M059J (cell line): ENCODE measurements around the gene PLA2G2E. TPM values are rescaled to one million over a fixed set of nuclear protein-coding genes. Genes with fewer than 3 reads are reported as not detected.

Experiments
- DNase-seq: peaks from one replicate; pipeline ENCODE4 v3.0.0-alpha.2; 2012; ENCODE audit warnings: low read depth
- total RNA-seq: library from RNA; depleted of rRNA; stranded (reverse); fragments of >200 nt; shearing (Covaris generic); gene quantifications from 2 replicates; pipeline ENCODE4 v1.2.3, GENCODE V29; 2014; rRNA removed

Gene PLA2G2E, protein sequence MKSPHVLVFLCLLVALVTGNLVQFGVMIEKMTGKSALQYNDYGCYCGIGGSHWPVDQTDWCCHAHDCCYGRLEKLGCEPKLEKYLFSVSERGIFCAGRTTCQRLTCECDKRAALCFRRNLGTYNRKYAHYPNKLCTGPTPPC
- not detected in 2 replicates for total RNA-seq

DNA sequence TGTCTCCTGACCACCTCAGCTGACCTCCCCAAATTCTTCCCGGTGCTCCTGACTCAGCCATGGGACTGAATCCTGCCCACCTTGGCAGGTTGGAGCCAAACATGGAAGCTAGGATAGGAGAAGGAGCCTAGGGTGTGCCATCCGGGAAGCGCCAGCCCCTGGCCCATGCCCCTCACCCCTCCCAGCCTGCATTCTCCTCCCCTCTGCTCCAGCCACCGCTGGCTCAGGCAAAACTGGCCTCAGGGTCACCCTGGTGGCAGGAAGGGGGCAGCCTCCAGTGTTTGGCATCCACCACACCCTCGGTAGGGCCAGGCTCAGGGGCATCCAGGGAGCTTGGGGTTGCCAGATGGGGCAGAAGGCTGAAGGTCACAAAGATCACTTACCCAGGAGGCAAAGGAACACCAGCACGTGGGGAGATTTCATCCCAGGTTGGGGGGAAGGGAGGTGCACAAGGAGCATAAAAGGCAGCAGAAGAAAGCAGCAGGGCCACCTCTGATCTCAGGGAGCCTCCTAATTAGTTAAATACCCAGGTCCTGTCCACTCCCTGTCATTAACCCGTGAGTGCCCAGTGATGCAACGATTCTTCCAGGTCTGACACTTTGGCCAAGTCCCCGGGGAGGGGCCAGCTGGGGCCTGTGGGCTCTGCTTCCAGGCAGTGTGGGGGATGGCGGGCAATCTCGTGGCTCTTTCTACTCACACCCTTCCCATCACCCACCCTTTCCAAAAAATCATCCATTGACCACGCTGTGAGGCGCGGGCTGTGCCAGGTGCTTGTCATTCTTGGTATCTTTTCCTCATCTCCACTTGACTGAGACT lies at the start of gene PLA2G2E:
Gene PLA2G2E, minus strand, starts transcription at position 481 of the 816 bp plus-strand sequence. Its CDS starts 58 bp downstream, at position 423.
- no peak for DNase-seq

DNA sequence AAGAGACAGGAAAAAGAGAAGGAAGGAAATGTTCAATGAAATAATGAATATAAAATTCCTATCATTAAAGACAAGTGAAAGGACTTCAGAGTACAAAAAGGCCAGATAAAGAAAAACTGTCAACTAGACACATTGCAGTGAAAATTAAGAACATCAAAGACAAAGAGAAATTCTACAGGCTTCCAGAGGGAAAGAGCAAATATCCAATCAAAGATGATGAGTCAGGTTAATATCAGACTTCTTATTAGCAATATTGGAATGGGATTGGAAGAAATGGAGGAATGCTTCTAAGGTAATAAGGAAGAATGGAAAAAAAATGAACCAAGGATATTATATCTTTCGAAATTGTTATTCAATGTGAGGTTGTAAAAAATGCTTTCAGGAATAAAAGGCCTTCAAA lies 48.2 kb upstream of the PLA2G2E start:
- DNase-seq, result no peak

DNA sequence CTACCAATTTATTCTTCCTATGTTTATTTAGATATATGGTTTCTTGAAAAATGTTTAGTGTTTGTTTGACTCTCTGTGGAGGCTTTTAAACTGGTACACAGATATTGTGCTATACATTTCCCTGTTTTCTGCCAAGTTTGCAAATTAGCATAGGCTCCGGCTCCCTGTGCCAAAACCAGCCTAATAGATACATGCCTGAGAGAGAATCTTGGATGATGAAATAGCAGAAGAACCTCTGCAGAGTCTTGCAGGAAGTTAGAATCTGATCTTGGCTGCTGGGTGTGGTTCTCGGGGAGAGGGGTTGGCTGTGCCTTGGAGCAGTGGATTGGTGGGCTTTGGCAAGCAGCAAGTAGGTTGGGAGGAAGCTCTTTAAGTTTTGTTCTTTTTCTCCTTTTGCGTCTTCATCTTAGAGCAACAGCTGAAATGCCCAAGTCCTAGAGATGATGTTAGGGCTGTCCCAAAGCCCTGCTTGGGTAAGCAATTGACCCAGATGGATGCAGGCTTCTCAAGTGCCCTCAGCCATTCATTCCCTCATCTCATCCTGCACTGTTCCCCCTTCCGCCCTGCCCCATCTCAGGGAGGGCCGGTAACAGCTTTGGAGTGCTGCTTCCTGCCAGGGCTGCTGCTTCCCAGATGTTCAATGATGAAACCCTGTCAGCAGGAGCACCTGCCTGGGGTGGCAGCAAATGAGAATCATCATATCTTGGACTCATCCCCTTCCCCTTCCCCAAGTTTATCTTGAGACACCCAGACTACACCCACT lies 46.7 kb upstream of the PLA2G2E start:
- no peak for DNase-seq

DNA sequence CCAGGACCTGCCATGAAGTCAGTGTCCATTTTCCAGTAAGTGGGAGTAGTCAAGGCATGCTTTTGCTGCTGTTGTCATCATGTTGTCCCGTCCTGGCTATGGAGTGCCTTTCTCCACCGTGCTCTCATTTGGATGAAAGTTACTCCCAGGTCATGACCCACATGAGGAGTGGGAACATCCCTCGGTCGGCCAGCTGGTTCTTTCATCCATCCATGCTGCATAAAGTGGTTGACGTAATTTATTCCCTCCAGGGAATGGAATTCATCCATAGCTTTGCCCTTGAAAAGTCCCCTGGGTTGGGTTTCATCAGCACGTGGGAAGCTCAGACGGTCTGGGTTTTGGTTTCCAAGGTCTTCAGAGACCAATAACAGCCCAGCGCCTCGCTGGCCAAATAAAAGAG lies 44.4 kb upstream of the PLA2G2E start:
- no peak for DNase-seq

DNA sequence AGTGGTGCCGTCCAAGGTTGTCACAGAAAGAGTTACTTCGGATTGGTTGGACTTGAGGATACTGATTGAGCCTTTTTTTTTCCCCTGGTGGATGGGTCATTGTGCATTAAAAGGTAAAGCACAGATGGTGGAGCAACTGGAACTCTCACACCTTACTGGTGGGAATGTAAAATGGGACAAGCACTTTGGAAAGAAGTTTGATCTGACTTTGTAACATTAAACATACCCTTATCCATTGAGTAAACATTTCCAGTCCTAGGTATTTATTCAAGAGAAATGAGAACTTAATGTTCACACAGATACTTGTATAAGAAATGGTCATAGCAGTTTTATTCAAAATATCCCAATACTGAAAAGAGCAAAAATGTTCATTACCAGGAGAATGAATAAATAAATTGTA lies 41.1 kb upstream of the PLA2G2E start:
- no peak for DNase-seq

DNA sequence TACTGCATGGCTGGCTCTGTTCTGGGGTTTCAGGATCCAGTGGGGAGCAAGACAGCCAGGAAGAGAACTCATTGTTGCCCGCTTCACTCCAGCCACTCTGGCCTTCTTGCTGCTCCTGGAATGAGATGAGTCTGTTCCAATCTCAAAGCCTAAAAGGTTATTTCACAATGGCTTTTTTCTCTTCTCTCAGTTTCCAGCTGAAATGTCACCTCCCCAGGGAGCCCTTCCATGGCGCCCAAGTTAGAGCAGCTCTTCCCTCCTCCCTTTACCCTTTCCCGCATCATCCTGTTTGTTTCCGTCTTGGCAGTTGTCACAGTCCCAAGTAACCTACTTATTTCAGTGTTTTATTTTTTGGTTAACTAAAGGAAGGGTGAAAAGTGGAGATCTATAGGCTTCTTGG lies 40.2 kb upstream of the PLA2G2E start:
- DNase-seq, result no peak

DNA sequence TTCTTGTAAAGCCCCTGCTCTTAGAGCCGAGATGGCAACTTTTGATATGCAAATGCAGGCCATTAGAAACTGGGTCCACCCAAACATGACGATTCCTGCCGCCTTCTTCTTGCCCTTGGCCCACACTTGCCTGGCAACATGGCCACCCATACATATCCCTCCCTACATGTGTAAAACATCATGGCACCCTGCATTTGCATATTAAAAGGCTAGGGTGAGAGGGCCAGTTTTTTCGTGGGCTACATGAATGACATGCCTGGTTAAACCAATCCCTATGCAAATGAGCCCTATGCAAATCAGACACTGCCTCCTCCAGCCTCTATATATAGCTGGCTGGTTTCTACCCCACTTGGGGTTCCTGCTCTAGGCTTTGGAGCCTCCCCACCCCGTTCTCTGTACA lies 37.2 kb upstream of the PLA2G2E start:
- no peak for DNase-seq

DNA sequence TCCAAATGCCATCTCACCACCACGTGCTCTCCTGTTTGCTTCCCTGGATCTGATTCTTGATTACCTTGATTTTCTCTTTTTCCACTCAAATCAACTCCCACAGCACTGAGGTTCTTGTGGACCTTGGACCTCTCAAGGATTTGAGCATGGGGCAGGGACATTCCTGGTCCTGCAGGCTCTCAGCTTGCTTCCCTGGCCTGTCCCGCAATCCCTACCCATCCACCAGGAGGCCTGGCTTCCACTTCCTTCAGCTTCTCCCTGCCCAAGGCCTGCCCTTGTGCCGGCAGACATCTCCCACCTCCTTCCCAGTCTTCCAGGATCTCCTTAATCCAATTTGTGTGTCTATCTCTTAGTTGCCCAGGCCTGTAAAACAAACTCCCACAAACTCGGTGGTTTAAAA lies 34.4 kb upstream of the PLA2G2E start:
- no peak for DNase-seq

DNA sequence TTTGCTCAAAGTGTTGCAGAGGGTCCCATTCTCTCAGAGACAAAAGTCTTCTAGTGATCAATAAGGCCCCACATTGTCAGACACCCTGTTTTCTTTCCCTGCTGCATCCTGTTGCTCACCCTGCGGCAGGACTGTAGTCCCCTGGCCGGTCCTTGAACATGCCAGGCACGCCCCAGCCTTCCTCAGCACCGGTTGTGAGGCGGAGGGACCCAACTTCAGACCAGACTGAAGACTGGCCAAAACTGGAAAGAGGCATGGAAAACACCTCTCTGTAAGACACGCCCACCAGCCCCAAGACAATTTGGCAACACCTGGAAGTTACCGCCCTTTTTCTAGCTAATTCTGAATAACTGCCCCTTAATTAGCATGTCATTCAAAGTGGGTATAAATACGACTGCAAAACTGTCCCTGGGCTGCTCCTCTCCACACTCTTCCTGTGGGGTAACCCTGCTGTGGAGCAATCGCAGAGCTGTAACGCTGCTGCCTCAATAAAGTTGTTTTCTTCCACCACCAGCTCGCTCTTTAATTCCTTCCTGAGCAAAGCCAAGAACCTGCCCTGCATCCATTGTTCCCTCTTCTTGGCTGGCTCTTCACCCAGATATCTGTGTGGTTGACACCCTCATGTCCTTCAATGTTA lies 32.2 kb upstream of the PLA2G2E start:
- DNase-seq, result no peak

DNA sequence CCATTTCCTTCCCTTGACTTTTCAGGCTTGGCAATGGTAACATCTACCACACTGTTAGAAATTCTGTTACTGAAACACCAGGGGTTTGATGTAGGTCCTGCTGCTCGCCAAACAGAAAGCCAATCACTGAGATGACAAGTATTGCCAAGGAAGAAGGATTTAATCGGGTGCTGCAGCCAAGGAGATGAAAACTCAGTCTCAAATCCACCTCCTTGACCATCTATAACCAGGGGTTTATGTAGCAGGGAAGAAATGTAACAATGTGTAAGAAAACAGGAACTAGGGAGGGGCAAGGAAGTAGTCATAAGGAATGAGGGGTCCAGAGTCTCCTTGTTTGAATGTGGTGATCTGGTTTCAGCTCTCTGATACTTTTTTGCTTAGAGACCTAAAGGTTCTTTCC lies 30.6 kb upstream of the PLA2G2E start:
- DNase-seq, result no peak

DNA sequence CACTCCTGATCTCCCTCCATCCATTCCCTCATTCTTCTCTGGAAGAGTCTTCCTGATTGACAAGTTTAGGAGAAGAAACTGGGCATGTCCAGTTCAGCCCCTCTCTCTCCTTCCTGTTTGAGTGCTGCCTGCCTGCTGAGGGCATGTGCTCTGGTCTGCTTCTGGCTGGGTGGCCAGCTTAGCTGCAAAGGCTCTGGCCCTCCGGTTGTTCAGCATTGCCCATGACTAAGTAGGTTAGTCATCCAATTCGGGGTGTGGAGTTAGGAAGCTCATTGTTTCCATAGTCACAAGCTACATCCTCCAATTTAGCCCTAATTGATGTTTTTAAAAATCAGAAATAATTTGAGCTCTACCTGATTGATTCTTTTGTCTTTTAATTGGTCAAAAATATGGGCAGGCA lies 25.6 kb upstream of the PLA2G2E start:
- peak; percentile 87 for DNase-seq

DNA sequence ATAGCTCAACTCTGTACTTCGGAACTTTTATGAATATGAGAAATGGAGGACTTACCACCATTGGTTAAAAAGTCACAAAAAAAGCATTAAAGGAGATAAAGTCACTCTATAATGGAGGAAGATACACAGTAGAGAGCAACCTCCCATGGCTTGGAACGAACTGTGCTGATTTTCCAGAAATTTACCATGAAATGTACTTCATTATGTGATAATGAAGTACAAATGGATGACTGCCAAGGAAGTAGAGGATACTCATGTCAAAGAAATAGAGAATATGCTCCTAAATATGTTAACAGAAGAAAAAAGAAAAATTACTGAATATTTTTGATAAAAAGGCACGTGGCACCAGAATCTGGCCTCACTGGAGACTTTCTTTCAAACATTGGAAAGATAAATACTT lies 23.6 kb upstream of the PLA2G2E start:
- no peak for DNase-seq

DNA sequence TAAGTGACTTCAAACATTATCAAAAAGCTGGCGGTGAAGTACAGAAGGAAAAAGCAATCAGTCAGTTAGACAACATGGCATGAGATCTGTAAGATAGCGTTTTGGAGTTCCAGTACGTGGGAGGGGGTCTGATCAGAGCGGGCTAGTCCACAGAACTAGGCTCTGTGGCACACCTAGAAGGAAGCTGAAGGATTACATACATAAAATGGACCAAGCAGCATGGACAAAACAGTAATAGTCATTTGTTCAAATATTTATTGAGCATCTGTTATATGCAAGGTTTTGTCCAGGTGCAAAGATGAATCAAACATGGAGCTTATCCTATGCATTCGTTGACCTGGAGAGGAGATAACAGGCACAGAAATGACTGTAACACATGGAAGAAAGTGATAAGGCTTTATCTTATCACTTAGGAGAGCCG lies 22.9 kb upstream of the PLA2G2E start:
- DNase-seq, result no peak

DNA sequence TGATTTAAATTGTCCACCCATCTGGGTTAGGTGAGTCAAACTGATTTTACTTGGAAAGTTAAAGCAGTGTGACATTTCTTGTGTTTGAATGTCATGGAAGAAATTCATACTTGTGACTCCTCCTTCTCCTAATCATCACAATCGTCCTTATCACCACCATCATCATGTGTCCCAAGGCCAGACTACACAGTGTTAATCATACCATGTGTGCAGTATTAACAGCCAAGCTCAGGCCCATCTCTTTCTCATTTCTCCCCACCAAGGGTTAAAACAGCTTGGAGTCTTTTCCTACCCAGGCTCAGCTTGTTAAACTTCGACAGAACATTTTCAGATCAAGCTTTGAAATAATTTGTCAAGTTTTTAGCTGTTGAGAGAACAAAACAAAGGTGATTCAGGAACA lies 22.5 kb upstream of the PLA2G2E start:
- DNase-seq, result no peak

DNA sequence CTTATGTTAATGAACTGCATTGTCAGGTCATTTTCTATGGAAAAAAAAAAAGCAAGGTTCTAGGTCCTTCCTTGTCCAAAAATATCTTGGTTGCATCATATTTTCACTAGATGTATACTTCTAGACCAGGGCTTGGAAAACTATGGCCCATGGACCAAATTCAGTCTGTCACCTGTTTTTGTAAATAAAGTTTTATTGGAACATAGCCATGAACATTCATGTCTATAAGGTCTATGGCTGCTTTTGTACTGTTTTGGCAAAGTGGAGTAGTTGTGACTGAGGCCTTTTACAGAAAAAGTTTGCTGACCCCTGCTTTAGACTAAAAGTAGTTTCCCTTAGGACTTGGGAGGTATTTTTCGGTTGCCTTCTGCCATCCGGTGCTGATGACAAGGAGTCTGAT lies 19.2 kb upstream of the PLA2G2E start:
- DNase-seq, result no peak

DNA sequence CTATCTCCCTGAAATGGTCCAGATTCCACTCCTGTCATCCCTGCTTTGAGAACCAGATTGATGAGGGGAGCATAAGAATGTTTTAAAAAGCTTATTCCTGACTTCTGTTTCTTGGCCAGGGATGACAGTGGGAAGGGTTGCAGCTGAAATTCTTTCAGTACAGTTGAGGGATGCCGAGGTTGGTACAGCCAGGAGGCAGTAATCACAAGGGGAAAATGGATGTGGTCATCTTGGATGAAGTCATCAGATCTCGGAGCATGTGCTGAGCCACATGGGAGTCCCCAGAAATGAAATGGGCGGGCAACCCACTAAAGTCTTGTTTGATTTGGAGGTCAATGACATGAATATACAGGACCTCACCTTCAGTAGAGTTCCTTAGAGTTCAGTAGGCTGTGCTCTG lies 18.7 kb upstream of the PLA2G2E start:
- peak; percentile 10 for DNase-seq

DNA sequence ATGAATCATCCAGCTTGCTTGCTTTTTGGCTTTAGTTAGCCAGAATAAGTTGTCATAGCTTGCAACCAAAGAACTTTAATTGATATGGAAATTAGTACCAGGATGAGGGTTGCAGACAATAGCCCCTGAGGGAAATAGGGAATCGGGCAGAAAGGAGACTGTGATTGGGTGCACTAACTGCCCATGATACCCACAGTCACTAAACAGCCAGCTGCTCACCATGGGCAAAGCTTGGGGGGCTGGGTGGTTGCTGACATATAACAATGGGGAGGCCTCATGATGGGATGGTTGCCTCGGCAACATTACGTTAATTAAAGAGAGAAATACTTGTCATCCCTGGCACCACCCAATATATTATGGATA lies 17.8 kb upstream of the PLA2G2E start:
- DNase-seq, result no peak

DNA sequence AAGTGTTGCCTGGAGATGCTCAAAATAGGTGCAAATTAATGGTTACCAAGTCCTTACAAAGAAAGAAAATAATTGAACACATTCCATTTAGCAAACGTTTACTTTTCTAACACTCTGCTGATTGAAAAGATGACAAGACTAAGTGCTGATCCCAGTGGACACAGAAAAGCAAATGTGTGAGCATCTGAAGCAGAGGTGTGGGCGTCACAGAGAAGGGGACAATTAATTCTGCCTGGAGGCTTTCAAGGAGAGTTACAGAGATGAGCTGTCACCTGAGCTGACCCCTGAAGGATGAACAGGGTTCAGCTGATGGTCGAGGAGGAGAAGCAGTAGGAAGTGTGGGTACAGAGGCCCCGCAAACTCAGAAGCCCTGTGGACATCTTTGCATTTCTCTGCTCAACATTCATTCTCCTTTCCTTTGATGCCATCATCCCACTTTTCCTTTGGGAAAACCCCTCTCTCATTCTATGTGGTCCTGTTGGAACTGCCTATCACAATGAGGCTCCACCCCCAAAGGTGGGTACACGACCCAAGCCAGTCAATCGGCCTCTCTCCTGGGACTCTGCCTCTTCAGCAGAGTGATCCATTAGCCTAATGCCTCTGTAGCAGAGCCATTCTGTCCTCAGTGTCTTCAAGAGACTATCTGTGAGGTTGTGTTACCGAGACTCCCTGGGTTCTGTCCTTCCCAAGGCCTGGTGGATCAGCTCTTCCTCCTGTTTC lies 17.2 kb upstream of the PLA2G2E start:
- DNase-seq, result no peak

DNA sequence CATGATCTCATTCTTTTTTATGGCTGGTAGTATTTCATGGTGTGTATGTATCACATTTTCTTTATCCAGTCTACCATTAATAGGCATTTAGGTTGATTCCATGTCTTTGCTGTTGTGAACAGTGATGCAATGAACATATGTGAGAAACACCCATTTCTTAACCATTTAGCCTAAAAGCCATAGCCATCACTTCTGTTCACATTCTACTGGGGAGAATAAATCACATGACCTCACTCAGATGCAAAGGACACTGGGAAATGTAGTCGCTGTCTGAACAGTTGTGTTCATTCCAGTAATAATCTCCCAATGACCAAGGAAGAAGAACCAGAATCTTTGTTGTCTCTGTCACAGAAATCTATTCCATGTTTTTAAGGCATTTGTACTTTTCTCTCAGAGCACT lies 15.1 kb upstream of the PLA2G2E start:
- no peak for DNase-seq

DNA sequence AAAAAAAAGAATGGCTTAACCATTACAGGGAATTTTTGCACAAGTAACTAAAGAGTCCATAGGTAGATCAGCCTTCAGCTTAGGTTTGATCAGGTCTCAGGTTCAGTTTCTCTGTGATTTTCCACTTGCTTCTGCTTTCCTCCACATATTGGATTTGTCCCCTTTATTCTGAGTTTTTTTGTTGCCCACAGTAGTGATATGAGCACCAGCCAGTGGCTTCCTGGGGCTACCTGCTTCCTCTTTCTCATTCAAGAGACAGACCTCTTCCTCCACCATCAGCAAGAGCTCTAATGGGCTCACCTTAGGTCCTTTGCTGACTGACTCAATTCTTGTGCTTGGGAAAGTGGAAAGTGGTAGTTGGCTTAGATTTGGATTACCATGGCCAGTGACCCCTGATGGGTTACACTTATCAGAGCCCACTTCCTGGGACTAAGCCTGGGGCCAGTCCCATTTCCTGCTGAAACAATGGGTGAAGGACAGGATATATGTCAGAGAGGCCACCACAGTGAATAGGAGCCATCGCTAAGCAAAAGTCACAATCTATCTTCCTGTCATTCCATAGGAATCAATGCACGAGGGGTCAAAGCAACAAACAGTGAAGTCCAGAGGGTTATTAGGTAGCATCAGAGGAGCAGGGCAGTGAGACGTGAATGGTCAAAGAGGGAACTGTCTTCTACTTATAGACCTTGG lies 12.8 kb upstream of the PLA2G2E start:
- DNase-seq, result no peak

DNA sequence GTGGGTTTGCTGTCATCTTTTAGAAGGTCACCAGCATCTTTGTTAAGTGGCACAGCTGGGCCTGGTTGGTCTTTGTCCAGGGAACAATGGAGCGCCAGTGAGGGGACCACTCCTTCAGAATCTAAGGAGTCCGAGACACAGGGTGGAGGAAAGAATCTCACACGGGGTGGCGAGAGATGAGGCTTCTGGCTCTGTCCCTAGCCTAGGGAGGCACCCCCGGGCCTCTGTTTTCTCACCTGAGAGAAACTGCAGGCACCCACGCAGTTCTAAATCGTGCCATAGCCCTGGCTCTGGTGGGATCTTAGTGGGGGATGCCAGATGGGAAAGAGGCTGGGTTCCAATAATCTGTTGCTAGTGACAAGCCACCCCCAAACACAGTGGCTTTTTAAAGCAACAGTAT lies 10.9 kb upstream of the PLA2G2E start:
- DNase-seq, result no peak
